Endothelial cell of umbilical vein (primary cell): ENCODE measurements around the gene AJAP1. TPM values are rescaled to one million over a fixed set of nuclear protein-coding genes. Genes with fewer than 3 reads are reported as not detected.

Source experiments
- BruUV-seq: library from RNA; stranded (reverse); fragments of 400-500 nt; replicated peaks from 2 replicates; lab custom pipeline; 2021; lab: Mats Ljungman, UMichigan
- CTCF ChIA-PET: fragments of 300-600, 350-600 bp; sonication (Branson Sonifier 250); formaldehyde crosslinking; loops from one replicate; lab custom pipeline; 2021; ENCODE audit warnings: antibody characterized with exemption, inconsistent platforms; lab: Charles Lee
- POLR2A ChIA-PET: fragments of 300-600, 350-600 bp; sonication (Branson Sonifier 250); formaldehyde crosslinking; loops from one replicate; lab custom pipeline; 2021; ENCODE audit warnings: antibody characterized with exemption, inconsistent platforms; lab: Charles Lee
- DNase-seq: peaks from one replicate; pipeline ENCODE4 v3.0.0-alpha.2; 2011; ENCODE audit warnings: low read depth, low spot score
- FAIRE-seq: peaks from 2 replicates; lab custom pipeline; 2011; peaks lifted over from hg19 to GRCh38; lab: Jason Lieb, UNC
- H2AFZ ChIP-seq: 2 replicates; pipeline ENCODE4 v1.6.0; 2012; ENCODE audit warnings: low read depth, low read length, control low read depth, inconsistent platforms
- H3K27ac ChIP-seq: 2 replicates; pipeline ENCODE4 v1.5.1; 2011; ENCODE audit warnings: low read depth, mild to moderate bottlenecking, control low read depth, low read length, moderate library complexity; ENCODE audit not compliant: insufficient read depth
- H3K27me3 ChIP-seq, 2 experiments: 2 replicates each; pipeline versions ENCODE4 v1.6.0 to v1.6.1; 2011; ENCODE audit warnings: low read length in 2 of 2, mixed read lengths in 1 of 2; ENCODE audit not compliant: control insufficient read depth in 2 of 2, insufficient read depth in 2 of 2
- H3K36me3 ChIP-seq, 2 experiments: 2 replicates in 1 of 2; 3 replicates in 1 of 2; pipeline ENCODE4 v1.5.1; 2011; ENCODE audit warnings: low read length in 2 of 2, mild to moderate bottlenecking in 1 of 2, moderate library complexity in 1 of 2; ENCODE audit not compliant: control insufficient read depth in 2 of 2, insufficient read depth in 2 of 2; ENCODE audit errors: extremely low read depth in 1 of 2
- H3K4me1 ChIP-seq: 3 replicates; pipeline ENCODE4 v1.5.1; 2011; ENCODE audit warnings: mild to moderate bottlenecking, low read length; ENCODE audit not compliant: control insufficient read depth, insufficient read depth; ENCODE audit errors: extremely low read depth
- H3K4me2 ChIP-seq: 2 replicates; pipeline ENCODE4 v1.6.1; 2011; ENCODE audit warnings: low read length, control low read depth, mixed read lengths; ENCODE audit not compliant: insufficient read depth
- H3K4me3 ChIP-seq, 3 experiments: fragments of 200-600 bp in 1 of 3; sonication (generic), shearing (Covaris generic) in 1 of 3; replicated peaks in 1 of 3; 2 replicates each; pipeline ENCODE4 v1.5.1; 2011 to 2016; ENCODE audit warnings: control low read depth in 3 of 3, low read length in 3 of 3, mild to moderate bottlenecking in 2 of 3, inconsistent platforms in 1 of 3, low read depth in 1 of 3, moderate library complexity in 1 of 3; ENCODE audit not compliant: insufficient read depth in 1 of 3
- H3K79me2 ChIP-seq: 2 replicates; pipeline ENCODE4 v1.6.0; 2012; ENCODE audit warnings: low read length, inconsistent platforms; ENCODE audit not compliant: control insufficient read depth, insufficient read depth
- H3K9ac ChIP-seq: replicated peaks from 2 replicates; pipeline ENCODE3; 2011; ENCODE audit warnings: low read length, control low read depth; ENCODE audit not compliant: insufficient read depth; ENCODE audit errors: extremely low read depth
- H3K9me1 ChIP-seq: replicated peaks from 3 replicates; pipeline ENCODE4 v1.6.0; 2011; ENCODE audit warnings: mild to moderate bottlenecking, low read length; ENCODE audit not compliant: control insufficient read depth, insufficient read depth; ENCODE audit errors: extremely low read depth
- H3K9me3 ChIP-seq: replicated peaks from 2 replicates; pipeline ENCODE4 v1.5.1; 2012; ENCODE audit warnings: low read length, inconsistent platforms; ENCODE audit not compliant: control insufficient read depth, insufficient read depth
- H4K20me1 ChIP-seq: replicated peaks from 2 replicates; pipeline ENCODE3; 2011; ENCODE audit warnings: mild to moderate bottlenecking, low read length; ENCODE audit not compliant: control insufficient read depth, insufficient read depth; ENCODE audit errors: extremely low read depth
- EZH2 ChIP-seq: IDR thresholded peaks from 2 replicates; pipeline ENCODE4 v1.6.1; 2012; ENCODE audit warnings: borderline replicate concordance, low read depth, mild to moderate bottlenecking, moderate library complexity, low read length, inconsistent platforms; ENCODE audit not compliant: severe bottlenecking
- FOS ChIP-seq: IDR thresholded peaks from 2 replicates; pipeline ENCODE4 v1.6.1; 2011; ENCODE audit warnings: mild to moderate bottlenecking, low read length, moderate library complexity, borderline replicate concordance; ENCODE audit not compliant: insufficient read depth
- GATA2 ChIP-seq: IDR thresholded peaks from 2 replicates; pipeline ENCODE4 v1.7.0; 2011; ENCODE audit warnings: low read depth, mild to moderate bottlenecking, moderate library complexity, mixed read lengths, low read length; ENCODE audit not compliant: insufficient read length, insufficient read depth
- JUN ChIP-seq: IDR thresholded peaks from 2 replicates; pipeline ENCODE4 v1.6.1; 2011; ENCODE audit warnings: borderline replicate concordance, low read depth; ENCODE audit not compliant: insufficient read length, insufficient read depth
- MAX ChIP-seq: IDR thresholded peaks from 2 replicates; pipeline ENCODE4 v1.6.1; 2011; ENCODE audit not compliant: insufficient read depth, insufficient read length
- MYC ChIP-seq: IDR thresholded peaks from one replicate; pipeline ENCODE4 v1.6.1; 2011; ENCODE audit warnings: mild to moderate bottlenecking, low read depth, low read length
- POLR2A ChIP-seq: IDR thresholded peaks from 2 replicates; pipeline ENCODE4 v1.6.1; 2012; ENCODE audit warnings: low read depth, mild to moderate bottlenecking, control low read depth, low read length
- POLR2AphosphoS5 ChIP-seq: IDR thresholded peaks from 2 replicates; pipeline ENCODE4 v1.6.1; 2012; ENCODE audit warnings: low read depth, mild to moderate bottlenecking, control low read depth, low read length, moderate library complexity; ENCODE audit not compliant: insufficient read depth
- dilution Hi-C: fragments of 300-500 bp; cut with MboI; formaldehyde crosslinking; loops from one replicate; pipeline ENCODE4 v1.15.0; 2019; ENCODE audit warnings: low sequenced_read_pairs; ENCODE audit not compliant: extremely low pct_ligation_motif_present
- intact Hi-C: fragments of 100-400 bp; cut with micrococcal nuclease; formaldehyde crosslinking; loops from one replicate; pipeline ENCODE4 v1.10.0; 2022
- polyA plus RNA-seq, 4 experiments: library from polyadenylated mRNA; depleted of rRNA in 3 of 4; stranded (reverse) in 3 of 4; unstranded in 1 of 4; fragments of >200 nt; gene quantifications; 2 replicates each; pipeline versions ENCODE4 v1.2.1 to v1.2.3, GENCODE V29; 2011 to 2012; ENCODE audit warnings: missing spikeins in 1 of 4
- total RNA-seq: library from RNA; stranded (reverse); gene quantifications from 2 replicates; pipeline ENCODE4 v1.2.3, GENCODE V29; 2021
- TF ChIP-seq, protein P1 (sequence below), 2 donors: IDR thresholded peaks; 1 replicate in 1 of 2; 2 replicates in 1 of 2; pipeline ENCODE4 v1.5.1; 2011; ENCODE audit warnings: low read length in 2 of 2, mild to moderate bottlenecking in 2 of 2, moderate library complexity in 2 of 2, control low read depth in 1 of 2, inconsistent platforms in 1 of 2, low read depth in 1 of 2; ENCODE audit not compliant: insufficient read depth in 1 of 2; ENCODE audit errors: extremely low read depth in 1 of 2

AJAP1 gene
- total and polyA plus RNA-seq, 2 donors (not counting 3 experiments of a cell fraction or from before 2014, with no cell fraction given) = not detected

GRCh38 chr1:4741876-4742423 is 87.5 kb downstream of the AJAP1 start:
- H3K4me2 ChIP-seq = no peak overlapping the region
- intact Hi-C loops = no loop called here
- H3K27me3 ChIP-seq = no peaks in the 10 kb centered on the region
- TF ChIP-seq MAX (no peak), MYC (no peak), JUN (no peak), FOS (no peak), GATA2 (no peak), POLR2AphosphoS5 (no peak), EZH2 (no peak), POLR2A (no peak)
- TF ChIP-seq, protein P1, sequence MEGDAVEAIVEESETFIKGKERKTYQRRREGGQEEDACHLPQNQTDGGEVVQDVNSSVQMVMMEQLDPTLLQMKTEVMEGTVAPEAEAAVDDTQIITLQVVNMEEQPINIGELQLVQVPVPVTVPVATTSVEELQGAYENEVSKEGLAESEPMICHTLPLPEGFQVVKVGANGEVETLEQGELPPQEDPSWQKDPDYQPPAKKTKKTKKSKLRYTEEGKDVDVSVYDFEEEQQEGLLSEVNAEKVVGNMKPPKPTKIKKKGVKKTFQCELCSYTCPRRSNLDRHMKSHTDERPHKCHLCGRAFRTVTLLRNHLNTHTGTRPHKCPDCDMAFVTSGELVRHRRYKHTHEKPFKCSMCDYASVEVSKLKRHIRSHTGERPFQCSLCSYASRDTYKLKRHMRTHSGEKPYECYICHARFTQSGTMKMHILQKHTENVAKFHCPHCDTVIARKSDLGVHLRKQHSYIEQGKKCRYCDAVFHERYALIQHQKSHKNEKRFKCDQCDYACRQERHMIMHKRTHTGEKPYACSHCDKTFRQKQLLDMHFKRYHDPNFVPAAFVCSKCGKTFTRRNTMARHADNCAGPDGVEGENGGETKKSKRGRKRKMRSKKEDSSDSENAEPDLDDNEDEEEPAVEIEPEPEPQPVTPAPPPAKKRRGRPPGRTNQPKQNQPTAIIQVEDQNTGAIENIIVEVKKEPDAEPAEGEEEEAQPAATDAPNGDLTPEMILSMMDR (IDR thresholded peaks at IDR 0.05; ENCODE audit: extremely low read depth in 1 of 2, insufficient read depth in 1 of 2, low read depth in 1 of 2, low read length in 2 of 2) = no peak
- no peak overlapping the region for H3K27ac ChIP-seq
- no peaks in the 10 kb centered on the region for H4K20me1 ChIP-seq
- H3K36me3 ChIP-seq = no peaks in the 10 kb centered on the region
- H3K9ac ChIP-seq = no peak overlapping the region
- ChIA-PET POLR2A (no interaction called here), CTCF (no interaction called here)
- FAIRE-seq (no peak), DNase-seq (no peak)
- no peaks in the 10 kb centered on the region for H3K79me2 ChIP-seq
- BruUV-seq = no TSS peak
- no peaks in the 10 kb centered on the region for H3K4me1 ChIP-seq
- H3K9me1 ChIP-seq = no peaks in the 10 kb centered on the region
- H3K9me3 ChIP-seq = peaks cover 4% of the 10 kb centered on the region
- dilution Hi-C loops = no loop called here
- H2AFZ ChIP-seq = no peak overlapping the region
- H3K4me3 ChIP-seq = no peak overlapping the region
